ENCODE data around the gene EVX2. TPM values are rescaled to one million over a fixed set of nuclear protein-coding genes. Genes with fewer than 3 reads are reported as not detected.

EVX2 gene
- polyA plus RNA-seq, 1 donor: not detected

DNA sequence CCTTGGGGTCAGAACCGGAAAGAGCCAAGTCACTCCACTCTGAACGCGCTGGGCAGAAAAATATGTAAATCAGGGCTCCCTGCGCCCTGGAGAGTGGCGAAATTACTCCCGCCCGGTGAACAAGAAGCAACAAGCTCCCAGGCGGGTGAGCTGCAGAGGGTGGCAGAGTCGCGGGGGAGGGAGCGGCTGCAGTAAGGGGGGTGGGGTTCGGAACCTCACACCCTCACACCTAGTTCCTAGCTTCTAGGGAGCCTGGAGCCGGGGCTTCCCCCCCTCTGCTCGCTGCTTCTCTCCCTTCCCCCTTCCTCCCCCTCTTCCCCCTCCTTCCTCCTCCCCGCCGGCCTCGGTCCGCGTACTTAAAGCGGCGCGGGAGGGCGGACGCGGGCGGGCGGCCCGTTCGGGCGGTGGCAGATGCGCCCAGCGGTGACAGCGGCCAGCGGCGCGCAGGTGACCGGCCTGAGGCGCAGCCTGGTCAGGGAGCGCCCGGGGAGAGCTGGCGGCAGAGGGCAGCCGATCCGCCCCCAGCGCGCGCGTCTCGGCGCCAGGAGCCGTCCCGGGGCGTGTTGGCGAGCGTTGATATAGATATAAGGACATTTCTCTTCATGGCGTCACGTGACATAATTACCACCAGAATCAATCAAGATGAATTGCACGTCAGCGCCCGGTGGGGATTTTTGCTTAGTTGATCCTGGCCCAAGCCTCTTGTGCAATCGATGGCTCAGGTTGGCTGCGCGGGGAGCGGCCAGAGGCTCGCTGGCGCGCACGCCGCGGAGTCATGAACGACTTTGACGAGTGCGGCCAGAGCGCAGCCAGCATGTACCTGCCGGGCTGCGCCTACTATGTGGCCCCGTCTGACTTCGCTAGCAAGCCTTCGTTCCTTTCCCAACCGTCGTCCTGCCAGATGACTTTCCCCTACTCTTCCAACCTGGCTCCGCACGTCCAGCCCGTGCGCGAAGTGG lies 23.1 kb upstream of the EVX2 start, which contains the start of gene HOXD11:
TSS of gene HOXD11 (plus strand) at position 700 of the 959 bp plus-strand sequence. CDS start at position 776, 76 bp downstream.
- no peak for DNase-seq

DNA sequence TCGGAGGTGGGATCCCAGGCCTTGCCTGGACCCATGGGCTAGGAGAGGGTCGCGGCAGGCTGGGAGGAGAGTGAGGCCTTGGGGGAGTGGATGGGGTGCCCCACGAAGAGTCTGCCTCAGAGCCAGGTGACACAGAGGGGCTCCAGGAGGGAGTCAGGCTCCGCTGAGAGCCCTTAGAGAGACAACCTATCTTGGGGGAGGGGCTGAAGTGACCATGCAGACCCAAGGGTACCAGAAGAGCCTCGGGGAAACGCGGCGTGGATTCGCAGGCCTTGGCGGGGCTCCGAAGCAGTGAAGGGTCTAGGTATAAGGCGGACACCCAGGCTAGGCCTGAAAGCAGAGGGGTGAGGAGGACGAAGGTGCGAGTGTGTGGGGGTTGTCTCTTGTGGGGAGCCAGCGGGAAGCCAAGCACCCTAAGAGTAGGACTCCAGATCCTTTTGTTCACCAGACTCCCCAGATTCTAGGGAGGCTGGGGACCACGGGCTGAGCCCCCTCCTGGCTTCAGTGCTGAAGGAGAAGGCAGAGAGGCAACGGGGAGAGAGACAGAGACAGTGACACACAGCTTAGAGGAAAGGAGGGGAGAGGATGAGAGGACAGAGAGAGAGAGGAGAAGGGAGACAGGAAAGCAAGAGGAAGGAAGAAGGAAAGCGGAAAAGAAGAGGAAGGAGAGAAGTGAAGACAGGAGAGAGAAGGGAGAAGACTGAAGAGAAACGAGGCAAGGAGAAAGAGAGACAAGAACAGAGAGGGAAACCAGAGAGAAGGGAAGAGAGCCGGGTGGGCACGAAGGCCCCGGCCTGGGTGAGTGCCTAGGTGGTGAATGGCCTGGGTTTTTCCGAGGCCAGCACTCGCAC lies 22.2 kb upstream of the EVX2 start:
- DNase-seq: no peak

DNA sequence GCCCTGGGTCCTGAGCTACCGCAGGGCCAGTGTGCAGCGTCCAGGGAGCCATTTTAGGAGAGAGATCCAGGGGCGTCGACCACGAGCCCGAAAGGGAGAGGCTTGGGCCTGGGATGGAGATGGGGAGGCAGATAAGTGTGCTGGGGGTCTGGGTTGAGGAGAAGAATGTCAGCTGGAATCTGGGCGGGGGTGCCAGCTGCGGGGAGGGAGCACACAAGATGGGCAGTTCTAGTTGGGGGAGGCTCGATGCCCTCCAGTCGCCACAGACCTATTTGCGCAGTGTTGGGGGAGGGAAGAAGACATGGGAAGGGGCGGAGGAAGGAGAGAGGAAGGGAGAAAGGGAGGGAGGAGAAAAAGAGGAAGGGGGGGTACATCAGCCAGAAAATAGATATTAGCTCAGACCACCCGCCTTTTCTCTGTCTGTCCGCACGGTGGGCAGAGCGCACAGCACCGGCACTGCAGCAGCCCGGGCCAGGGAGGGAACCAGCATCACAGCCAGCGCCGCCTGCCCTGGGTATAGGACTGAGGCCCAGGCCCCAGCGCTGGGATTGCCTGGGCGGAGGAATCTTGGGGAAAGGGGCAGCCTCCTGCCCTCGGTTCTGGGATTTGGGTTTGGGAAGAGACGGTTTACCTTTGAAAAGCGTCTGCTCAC lies 21.4 kb upstream of the EVX2 start:
- DNase-seq: no peak

DNA sequence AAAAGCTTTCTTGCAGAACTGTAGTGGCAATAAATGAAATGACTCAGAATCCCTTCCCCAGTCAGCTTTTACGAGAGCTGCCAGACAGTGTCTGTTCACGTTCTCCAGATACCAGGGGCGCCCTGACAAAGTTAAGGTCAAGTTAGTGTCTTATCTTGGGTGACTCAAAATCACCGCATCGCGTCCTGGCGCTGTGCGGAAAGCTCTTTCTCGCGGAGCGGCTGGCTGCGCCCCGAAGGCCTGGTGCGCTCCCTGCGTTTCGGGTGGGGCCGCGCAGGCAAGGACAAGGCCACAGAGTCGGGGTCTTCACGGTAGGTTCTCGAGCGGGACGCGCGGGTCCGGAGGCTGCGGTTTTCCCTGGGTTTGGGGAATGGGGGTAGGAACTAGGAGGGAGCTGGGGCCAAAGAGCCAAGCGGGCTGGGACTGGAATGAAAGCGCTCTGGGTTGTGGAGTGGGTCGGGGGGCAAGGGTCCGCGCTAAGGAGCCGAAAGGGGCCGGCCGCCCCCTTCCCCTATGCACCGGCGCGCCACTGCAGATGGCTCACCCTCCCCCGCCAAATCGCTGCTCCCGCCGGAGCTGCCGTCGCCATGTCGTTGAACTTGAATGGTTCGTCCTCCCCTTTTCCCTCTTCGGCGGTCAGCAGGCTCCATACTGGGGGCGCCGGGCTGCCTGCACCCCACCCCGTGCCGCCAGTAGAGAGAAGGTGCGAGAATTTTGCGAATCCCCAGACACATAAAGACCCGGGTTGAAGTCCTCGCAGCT lies 20.7 kb upstream of the EVX2 start:
- DNase-seq: no peak

GRCh38 chr2:176103742-176104315 lies 20.1 kb upstream of the EVX2 start:
- no peak for DNase-seq

DNA sequence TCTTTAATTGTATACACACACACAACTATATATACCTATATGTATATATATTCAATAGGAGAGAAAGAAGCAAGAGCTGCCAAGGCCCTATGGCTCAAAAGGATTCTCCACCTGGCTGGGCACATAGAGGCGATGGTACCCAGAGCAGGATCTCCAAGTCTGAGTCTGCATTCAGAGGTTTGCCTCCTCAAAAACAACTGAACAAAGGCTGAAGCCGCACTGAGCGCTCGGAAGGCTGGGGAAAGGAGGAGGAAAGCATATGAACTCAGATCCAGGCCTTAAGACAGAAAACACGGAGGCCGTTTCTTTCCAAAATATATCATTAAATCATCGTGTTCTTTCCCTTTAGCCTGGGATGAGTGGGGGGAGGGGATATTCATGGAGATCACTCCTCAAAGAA lies 19.4 kb upstream of the EVX2 start:
- no peak for DNase-seq

DNA sequence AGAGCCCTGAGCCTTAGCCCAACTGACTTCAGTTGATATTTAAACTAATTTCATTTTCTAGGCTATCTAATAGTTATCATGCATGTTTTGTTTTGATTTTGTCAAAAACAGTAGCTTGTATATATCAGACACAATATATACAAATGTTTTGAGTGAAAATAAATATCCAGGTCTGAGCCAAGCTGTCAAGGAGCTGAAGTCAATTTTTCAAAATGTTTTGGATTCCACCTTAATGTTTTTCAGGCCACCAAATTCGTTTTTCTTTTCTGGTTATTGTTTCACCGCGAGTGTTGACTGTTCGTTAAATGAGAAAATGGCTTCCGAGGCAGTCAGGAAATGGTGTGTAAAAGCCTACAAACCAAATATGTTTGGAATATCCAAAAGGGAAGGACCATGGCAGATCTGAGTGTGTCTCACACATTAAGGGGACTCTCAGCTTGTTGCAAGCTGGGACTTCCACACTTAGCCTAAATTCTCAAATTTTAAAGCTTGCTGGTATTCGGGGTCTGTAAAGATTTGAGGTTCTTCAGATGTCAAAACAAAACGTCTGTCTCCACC lies 18.6 kb upstream of the EVX2 start:
- DNase-seq: no peak

DNA sequence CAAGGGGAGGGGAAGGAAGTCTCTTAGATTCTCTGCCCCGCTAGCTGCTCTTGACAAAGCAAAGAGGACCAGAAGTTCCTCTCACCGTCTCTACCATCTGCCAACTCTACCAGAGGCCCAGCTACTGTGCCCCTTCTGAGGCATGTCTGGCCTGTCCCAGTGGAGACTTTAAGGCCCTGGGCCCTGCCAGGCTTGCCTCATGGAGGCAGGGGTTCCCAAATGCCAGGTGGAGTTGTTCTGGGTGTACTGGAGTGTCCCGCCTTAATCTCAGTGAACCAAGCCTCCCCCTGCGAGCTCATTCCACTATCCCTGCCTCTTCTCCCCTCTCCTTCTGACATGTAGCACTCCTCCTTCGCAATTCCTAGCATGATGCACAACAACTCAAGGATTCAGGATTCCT lies 18.1 kb upstream of the EVX2 start:
- DNase-seq: no peak

- DNase-seq: no peak
These were observed 17.6 kb upstream of the EVX2 start for GRCh38 chr2:176101216-176101830.

DNA sequence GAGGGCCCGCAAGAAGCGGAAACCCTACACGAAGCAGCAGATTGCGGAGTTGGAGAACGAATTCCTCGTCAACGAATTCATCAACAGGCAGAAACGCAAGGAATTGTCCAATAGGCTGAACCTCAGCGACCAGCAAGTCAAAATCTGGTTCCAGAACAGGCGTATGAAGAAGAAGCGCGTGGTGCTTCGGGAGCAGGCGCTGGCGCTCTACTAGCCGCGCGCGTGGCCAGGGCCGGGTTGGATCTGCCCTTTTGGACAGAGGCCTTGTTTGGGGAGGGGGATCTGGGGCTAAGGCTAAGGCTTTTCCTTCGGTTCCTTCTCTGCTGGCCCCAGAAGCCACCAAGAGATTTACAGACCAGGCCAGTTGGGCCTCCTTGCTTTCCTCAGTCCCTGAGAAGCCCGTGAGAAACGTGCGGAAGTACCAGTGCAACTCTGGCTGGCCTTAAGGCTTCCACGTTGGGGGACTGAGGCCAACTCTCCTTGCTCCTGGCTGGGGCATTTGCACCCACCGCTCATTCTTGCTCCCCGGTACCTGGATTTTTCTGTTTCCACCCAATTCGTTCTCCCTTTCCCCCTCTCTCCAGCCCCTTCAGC lies 16.9 kb upstream of the EVX2 start:
- DNase-seq: no peak

GRCh38 chr2:176099728-176100546 lies 16.2 kb upstream of the EVX2 start, which contains the start of gene HOXD12:
TSS of gene HOXD12 (plus strand) at chr2:176099795. CDS start at chr2:176099802, 7 bp downstream.
- DNase-seq: no peak

- DNase-seq: no peak
These were observed 15.5 kb upstream of the EVX2 start for GRCh38 chr2:176099159-176099727.

GRCh38 chr2:176098366-176099158 lies 14.8 kb upstream of the EVX2 start:
- no peak for DNase-seq

DNA sequence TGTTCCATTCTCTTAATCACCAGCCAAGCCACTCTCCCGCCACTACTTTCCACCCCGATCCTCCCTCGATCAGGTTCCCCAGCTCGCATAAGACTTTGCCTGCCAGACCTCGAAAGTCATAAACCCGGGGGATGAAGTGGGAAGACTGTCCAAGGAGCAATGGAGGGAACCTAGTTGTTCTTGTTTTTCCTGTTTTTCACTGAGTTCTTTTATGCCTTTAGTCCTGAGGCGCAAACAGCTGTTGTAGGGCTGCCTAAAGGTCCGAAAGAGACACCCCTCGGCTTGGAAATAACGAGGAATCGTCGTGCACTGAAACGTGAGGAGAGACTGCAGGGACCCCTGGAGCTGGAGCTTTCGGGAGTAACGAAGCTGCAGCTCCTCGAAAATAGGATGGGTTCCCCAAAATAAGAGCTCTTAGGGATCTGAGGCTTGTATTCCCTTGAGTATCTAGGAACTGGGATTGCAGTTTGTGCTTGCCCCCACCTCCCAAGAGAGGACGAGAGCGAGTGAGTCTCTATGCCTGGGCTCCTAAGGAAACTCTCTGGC lies 14.1 kb upstream of the EVX2 start:
- DNase-seq: no peak

DNA sequence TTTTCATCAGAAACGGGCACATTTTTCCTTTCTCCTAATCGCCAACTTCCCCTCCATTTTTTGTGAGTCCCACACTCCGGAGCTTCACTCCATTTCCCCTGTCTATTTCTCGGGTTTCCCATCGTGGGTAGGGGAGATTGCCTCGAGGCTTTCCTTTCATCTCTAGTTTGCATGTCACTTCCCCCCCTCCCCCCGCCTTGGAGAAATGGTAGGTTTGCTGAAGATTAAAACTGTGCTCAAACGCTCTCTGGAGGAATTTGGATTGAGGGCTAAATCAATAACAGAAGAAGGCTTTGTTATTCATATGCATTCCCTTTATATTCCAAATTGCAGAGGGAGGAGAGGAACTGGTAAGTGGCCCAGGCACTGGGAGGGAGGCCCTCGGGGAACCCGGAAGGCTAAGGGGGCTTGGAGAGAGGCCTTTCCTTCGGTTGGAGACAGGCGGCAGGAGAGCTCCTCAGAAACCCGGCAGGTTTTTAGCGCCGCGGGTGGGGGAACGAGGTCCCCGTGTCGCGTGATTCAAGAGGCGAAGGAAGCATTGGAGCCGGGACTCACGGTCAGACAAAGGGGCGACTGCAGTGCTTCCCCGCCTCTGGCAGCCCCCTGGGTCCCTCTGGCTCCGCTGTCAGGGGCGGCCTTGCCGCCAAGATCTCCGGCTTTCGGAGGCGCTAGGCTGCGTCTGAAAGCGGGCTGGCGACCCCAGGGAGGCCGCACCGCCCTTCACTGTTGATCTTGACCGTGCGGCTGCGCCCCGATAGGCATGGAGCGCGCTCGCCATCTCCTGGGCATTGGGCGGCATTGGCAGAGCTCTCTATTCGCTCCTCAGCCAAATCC lies 13.4 kb upstream of the EVX2 start:
- DNase-seq: no peak

DNA sequence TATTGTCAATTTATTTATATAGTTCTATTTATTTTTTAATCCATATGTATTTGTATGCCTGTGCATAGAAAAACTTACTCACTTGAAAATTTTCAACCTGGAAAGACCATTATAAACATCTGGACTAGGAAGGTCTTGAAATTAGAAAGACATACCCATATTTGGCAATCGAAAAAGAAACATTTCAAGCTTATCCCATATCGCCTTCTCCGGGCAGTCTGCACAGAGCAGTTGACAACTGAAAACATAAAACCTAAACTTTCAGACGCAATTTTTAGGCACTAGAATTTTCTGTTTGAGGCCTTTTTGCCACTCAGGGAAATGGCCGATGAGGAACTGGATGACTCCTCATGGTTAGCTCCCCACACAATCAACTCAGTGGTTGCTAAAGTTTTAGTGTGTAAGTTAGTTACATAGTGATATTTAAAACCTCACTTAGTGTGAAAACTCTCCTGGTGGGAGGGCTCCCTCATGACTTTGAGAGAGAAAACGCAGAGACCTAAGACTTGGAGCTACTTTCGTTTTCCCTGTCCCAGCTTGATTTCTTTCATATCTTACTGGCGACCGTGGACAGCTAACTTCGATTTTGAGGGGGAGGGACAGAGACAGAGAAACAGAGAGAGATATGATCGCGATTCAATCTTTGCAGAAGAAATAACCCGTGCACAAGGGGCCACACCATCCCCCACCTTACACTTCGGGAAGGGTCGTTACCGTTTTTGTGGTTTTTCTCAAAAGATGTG lies 12.7 kb upstream of the EVX2 start:
- no peak for DNase-seq

Measured in hindlimb muscle (tissue), 1 donor.